NB4 (cell line): ENCODE data around the gene STIP1.

ENCODE experiments used
- DNase-seq: peaks from one replicate; pipeline ENCODE4 v3.0.0; 2010; ENCODE audit warnings: low read depth
- H3K4me3 ChIP-seq: one replicate; pipeline ENCODE4 v1.5.1; 2011; ENCODE audit warnings: mild to moderate bottlenecking, low read depth, low read length, moderate library complexity
- CTCF ChIP-seq: IDR thresholded peaks from one replicate; pipeline ENCODE4 v1.5.1; 2012; ENCODE audit warnings: low read depth, low read length
- MAX ChIP-seq: IDR thresholded peaks from 2 replicates; pipeline ENCODE4 v1.6.1; 2011; ENCODE audit warnings: low read depth, low read length
- MYC ChIP-seq: IDR thresholded peaks from 2 replicates; pipeline ENCODE4 v1.6.1; 2011; ENCODE audit warnings: low read depth, low read length
- POLR2A ChIP-seq: IDR thresholded peaks from 2 replicates; pipeline ENCODE4 v1.6.1; 2011; ENCODE audit warnings: mild to moderate bottlenecking; ENCODE audit not compliant: insufficient read length; ENCODE audit errors: extremely low read depth

STIP1 gene

GRCh38 chr11:64202992-64203391 is 17.0 kb downstream of the STIP1 start:
- no peak for DNase-seq
- no peak for TF ChIP-seq MAX
- no peak for TF ChIP-seq MYC
- TF ChIP-seq POLR2A: no peak
- TF ChIP-seq CTCF: no peak

GRCh38 chr11:64203421-64204079 is 17.6 kb downstream of the STIP1 start:
- DNase-seq: no peak
- no peak overlapping the region for H3K4me3 ChIP-seq
- TF ChIP-seq CTCF: no peak
- TF ChIP-seq POLR2A: no peak
- TF ChIP-seq MAX: no peak
- no peak for TF ChIP-seq MYC

More at GRCh38 chr11:64202992-64203391, 17.0 kb downstream of the STIP1 start:
- H3K4me3 ChIP-seq: no peak overlapping the region

- no peak for DNase-seq
- TF ChIP-seq CTCF (no peak), MAX (no peak), MYC (no peak), POLR2A (no peak)
Measured at GRCh38 chr11:64204080-64204440, 18.1 kb downstream of the STIP1 start.

GRCh38 chr11:64204464-64204989 is 18.6 kb downstream of the STIP1 start:
- DNase-seq: peak; percentile 95
- no peak overlapping the region for H3K4me3 ChIP-seq
- TF ChIP-seq CTCF (peak; percentile 84), POLR2A (no peak), MYC (peak; percentile 66), MAX (peak; percentile 70)

More at GRCh38 chr11:64204080-64204440, 18.1 kb downstream of the STIP1 start:
- no peak overlapping the region for H3K4me3 ChIP-seq

GRCh38 chr11:64206457-64207255 is 20.7 kb downstream of the STIP1 start, which contains the start of gene FERMT3:
FERMT3 (plus strand) TSS chr11:64206721; CDS start chr11:64207365, 644 bp downstream.
- TF ChIP-seq MYC: 0 out of 2 replicates have a peak, but pooled peaks have one; percentile 59
- peak; percentile 61 for TF ChIP-seq POLR2A
- TF ChIP-seq MAX: peak; percentile 54; the same call in 1 of the 2 replicates
- no peak for TF ChIP-seq CTCF
- H3K4me3 ChIP-seq: peak within 1 kb of the TSS; percentile 95
- DNase-seq: peak; percentile 99
